ENCODE data around the gene OR1D2. TPM values are rescaled to one million over a fixed set of nuclear protein-coding genes. Genes with fewer than 3 reads are reported as not detected.
"Not testable (repeated sequence)": the region's sequence is repeated elsewhere in the genome, so short reads cannot be mapped to it uniquely, and the experiment has no call there.

Gene OR1D2, protein sequence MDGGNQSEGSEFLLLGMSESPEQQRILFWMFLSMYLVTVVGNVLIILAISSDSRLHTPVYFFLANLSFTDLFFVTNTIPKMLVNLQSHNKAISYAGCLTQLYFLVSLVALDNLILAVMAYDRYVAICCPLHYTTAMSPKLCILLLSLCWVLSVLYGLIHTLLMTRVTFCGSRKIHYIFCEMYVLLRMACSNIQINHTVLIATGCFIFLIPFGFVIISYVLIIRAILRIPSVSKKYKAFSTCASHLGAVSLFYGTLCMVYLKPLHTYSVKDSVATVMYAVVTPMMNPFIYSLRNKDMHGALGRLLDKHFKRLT
- total RNA-seq: not detected in 2 replicates

DNA sequence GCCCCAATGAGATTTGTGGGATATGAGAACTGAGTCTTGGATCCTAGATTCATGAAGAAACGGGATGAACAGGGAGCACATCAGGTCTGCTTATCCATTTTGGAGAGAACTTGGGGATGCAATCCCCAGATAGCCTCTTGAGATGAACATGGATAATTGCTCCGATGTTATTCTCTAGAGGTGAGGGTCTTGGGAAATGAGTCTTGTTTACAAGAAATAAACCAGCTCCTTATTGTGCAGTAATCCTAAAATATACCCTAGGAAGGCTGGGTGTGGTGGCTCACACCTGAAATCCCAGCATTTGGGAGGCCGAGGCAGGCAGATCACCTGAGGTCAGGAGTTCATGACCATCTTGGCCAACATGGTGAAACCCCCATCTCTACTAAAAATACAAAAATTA is at the start of gene OR1D2:
TSS of gene OR1D2 (minus strand) at position 101 of the 400 bp plus-strand sequence. CDS start 11,426 bp downstream, outside the sequence.
- TF ChIP-seq, protein P1, sequence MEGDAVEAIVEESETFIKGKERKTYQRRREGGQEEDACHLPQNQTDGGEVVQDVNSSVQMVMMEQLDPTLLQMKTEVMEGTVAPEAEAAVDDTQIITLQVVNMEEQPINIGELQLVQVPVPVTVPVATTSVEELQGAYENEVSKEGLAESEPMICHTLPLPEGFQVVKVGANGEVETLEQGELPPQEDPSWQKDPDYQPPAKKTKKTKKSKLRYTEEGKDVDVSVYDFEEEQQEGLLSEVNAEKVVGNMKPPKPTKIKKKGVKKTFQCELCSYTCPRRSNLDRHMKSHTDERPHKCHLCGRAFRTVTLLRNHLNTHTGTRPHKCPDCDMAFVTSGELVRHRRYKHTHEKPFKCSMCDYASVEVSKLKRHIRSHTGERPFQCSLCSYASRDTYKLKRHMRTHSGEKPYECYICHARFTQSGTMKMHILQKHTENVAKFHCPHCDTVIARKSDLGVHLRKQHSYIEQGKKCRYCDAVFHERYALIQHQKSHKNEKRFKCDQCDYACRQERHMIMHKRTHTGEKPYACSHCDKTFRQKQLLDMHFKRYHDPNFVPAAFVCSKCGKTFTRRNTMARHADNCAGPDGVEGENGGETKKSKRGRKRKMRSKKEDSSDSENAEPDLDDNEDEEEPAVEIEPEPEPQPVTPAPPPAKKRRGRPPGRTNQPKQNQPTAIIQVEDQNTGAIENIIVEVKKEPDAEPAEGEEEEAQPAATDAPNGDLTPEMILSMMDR (IDR thresholded peaks at IDR 0.05): no peak
- Mint-ChIP-seq H3K4me3 (no peak within 1 kb of the TSS), H3K9me3 (peaks cover 22% of the 10 kb centered on the region), H3K27ac (no peak within 1 kb of the TSS), H3K36me3 (ENCODE audit: low read depth) (peaks cover 2% of the 10 kb centered on the region), H3K4me1 (no peaks in the 10 kb centered on the region), H3K27me3 (peaks cover 11% of the 10 kb centered on the region)
- intact Hi-C loops (cut with micrococcal nuclease): no loop called here
- CTCF ChIA-PET: no interaction called here
- no peak for DNase-seq
- no peak for ATAC-seq (ENCODE audit: low read depth)
- POLR2A ChIA-PET: no interaction called here

DNA sequence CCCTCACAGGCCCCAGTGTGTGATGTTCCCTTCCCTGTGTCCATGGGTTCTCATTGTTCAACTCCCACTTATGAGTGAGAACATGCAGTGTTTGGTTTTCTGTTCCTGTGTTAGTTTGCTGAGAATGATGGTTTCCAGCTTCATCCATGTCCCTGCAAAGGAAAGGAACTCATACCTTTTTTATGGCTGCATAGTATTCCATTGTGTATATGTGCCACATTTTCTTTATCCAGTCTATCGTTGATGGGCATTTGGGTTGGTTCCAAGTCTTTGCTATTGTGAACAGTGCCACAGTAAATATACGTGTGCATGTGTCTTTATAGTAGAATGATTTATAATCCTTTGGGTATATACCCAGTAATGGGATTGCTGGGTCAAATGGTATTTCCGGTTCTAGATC is 33.3 kb upstream of the OR1D2 start:
- H3K4me1 Mint-ChIP-seq; H3K27ac Mint-ChIP-seq; DNase-seq; H3K4me3 Mint-ChIP-seq; POLR2A ChIA-PET; CTCF ChIA-PET; ATAC-seq (ENCODE audit: low read depth); H3K36me3 Mint-ChIP-seq (ENCODE audit: low read depth); intact Hi-C loops (cut with micrococcal nuclease); H3K9me3 Mint-ChIP-seq: not testable (repeated sequence)
- H3K27me3 Mint-ChIP-seq: peaks cover 18% of the 10 kb centered on the region

DNA sequence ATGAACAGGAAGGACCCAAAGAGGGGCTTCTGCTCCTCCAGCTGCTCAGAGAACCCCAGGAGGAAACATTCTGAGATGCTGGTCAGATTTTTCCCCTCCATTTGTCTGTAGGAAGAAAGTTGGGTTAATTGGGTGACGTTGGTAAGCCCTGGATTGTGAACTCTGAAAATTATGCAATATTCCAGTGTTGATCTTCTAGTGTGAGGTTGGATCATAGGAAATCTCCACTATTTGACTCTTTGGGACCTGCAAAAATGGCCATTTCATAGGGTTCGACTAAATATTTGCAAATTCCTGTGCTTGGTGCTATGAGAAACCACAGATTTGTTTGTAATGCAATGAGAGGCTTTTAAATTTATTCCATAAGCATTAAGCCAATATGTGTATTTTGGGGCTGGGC is 23.2 kb upstream of the OR1D2 start, which contains the start of gene OR1G1:
TSS of gene OR1G1 (minus strand) at position 101 of the 400 bp plus-strand sequence. CDS start at position 101, 0 bp downstream.
- H3K4me1 Mint-ChIP-seq: peaks cover 3% of the 10 kb centered on the region
- DNase-seq (no peak), ATAC-seq (ENCODE audit: low read depth) (no peak)
- peaks cover 48% of the 10 kb centered on the region for H3K27me3 Mint-ChIP-seq
- H3K9me3 Mint-ChIP-seq: no peaks in the 10 kb centered on the region
- no peaks in the 10 kb centered on the region for H3K36me3 Mint-ChIP-seq (ENCODE audit: low read depth)
- ChIA-PET CTCF (no interaction called here), POLR2A (no interaction called here)
- no peak within 1 kb of the TSS for H3K4me3 Mint-ChIP-seq
- intact Hi-C loops (cut with micrococcal nuclease): no loop called here
- no peak within 1 kb of the TSS for H3K27ac Mint-ChIP-seq
- TF ChIP-seq, protein P1 (IDR thresholded peaks at IDR 0.05): no peak

DNA sequence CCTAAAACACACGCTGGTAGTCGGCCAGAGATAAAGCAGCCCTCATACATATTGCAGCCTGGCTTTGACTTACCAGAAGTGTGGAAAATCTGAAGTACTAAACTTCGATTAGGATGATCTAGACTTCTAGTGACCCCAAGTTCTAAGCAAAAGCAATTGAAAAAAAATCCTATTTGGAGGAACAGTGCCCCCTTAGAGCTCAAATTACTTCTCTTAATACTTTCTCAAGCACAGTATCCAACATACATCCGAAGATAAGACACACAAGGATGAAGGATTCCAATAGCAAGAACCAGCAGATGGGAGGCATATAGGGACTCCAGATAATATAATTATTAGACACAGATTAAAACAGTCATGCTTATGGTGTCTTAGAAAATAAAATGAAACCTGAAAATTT is 30.4 kb downstream of the OR1D2 start:
- not testable (repeated sequence) for H3K27me3 Mint-ChIP-seq, H3K27ac Mint-ChIP-seq

DNA sequence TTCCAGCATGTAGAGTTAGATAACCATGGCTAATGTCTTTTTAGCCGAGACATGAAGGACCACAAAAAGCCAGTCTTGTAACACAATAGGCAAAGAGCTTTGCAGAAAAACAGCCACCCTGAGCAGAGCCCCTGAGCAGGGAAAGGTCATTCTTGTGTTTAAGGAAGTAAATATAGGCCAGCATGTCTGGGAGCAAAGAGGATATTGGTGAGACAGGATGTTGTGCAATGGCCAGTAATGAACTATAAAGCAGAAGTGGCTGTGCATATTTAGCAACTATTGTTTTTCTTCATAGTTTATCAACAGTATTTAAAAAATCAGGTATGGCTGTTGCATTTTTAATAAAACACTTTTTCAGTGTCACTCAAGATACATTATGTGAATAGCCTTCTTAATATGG is 39.0 kb downstream of the OR1D2 start:
- intact Hi-C loops (cut with micrococcal nuclease); H3K27me3 Mint-ChIP-seq; ATAC-seq (ENCODE audit: low read depth); CTCF ChIA-PET; POLR2A ChIA-PET; DNase-seq; H3K27ac Mint-ChIP-seq; H3K9me3 Mint-ChIP-seq; H3K4me3 Mint-ChIP-seq; H3K36me3 Mint-ChIP-seq (ENCODE audit: low read depth); H3K4me1 Mint-ChIP-seq: not testable (repeated sequence)

More for the DNA sequence above, 30.4 kb downstream of the OR1D2 start:
- H3K9me3 Mint-ChIP-seq; H3K36me3 Mint-ChIP-seq (ENCODE audit: low read depth); CTCF ChIA-PET; ATAC-seq (ENCODE audit: low read depth); DNase-seq; intact Hi-C loops (cut with micrococcal nuclease); H3K4me3 Mint-ChIP-seq; H3K4me1 Mint-ChIP-seq; POLR2A ChIA-PET: not testable (repeated sequence)

DNA sequence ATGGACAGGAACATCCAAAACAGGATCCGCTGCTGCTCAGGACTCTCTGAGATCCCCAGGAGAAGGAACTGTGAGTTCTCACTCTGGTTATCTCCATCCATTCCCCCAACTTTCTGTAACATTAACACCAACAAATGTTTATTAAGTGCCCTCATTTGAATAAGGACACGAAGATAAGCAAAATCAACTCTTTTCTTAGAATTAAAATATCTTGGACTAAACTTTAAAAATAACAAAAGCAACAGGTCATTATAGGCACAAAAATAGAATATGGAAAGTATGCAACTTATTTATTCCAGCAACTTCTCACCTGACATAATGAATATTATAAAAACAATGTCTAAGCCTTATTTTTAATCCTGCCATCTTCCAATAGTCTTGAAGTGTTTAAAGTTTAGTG is 40.7 kb downstream of the OR1D2 start, which contains the start of gene OR1D5:
TSS of gene OR1D5 (minus strand) at position 101 of the 400 bp plus-strand sequence. CDS start at position 101, 0 bp downstream.
- ATAC-seq (ENCODE audit: low read depth); H3K27me3 Mint-ChIP-seq; H3K4me1 Mint-ChIP-seq; H3K36me3 Mint-ChIP-seq (ENCODE audit: low read depth); H3K9me3 Mint-ChIP-seq; H3K4me3 Mint-ChIP-seq; H3K27ac Mint-ChIP-seq; DNase-seq; intact Hi-C loops (cut with micrococcal nuclease); POLR2A ChIA-PET; CTCF ChIA-PET: not testable (repeated sequence)

DNA sequence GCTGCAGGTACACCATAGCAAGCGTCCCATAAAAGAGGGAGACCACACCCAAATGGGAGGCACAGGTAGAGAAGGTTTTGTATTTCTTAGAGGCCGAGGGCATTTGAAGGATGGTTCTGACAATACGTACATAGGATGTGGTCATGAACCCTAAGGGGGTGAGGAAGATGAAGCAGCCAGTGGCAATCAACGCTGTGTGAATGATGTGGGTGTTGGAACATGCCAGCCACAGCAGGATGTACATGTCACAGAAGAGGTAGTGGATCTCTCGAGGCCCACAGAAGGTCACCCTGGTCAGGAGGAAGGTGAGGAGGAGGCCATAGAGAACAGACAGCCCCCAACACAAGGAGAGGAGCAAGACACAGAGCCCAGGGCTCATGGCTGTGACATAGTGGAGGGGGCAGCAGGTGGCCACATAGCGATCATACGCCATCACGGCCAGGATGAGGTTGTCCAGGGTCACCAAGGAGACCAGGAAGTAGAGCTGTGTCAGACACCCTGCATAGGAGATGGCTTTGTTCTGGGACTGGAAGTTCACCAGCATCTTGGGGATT is 41.3 kb downstream of the OR1D2 start:
- H3K27me3 Mint-ChIP-seq; DNase-seq; intact Hi-C loops (cut with micrococcal nuclease); H3K27ac Mint-ChIP-seq; ATAC-seq (ENCODE audit: low read depth); CTCF ChIA-PET; H3K9me3 Mint-ChIP-seq; H3K36me3 Mint-ChIP-seq (ENCODE audit: low read depth); H3K4me3 Mint-ChIP-seq; H3K4me1 Mint-ChIP-seq; POLR2A ChIA-PET: not testable (repeated sequence)

DNA sequence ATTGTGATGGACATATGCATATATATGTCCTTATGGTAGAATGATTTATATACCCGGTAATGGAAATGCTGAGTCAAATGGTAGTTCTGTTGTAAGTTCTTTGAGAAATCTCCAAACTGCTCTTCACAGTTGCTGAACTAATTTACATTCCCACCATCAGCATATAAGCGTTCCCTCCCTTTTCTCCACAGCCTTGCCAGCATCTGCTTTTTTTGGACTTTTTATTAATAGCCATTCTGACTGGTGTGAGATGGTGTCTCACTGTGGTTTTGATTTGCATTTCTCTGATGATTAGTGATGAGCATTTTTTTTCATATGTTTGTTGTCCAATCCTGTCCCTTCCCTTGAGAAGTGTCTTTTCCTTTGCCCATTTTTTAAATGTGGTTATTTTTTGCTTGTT is 49.4 kb downstream of the OR1D2 start:
- DNase-seq; H3K4me3 Mint-ChIP-seq; POLR2A ChIA-PET; ATAC-seq (ENCODE audit: low read depth); H3K27ac Mint-ChIP-seq; H3K27me3 Mint-ChIP-seq; H3K9me3 Mint-ChIP-seq; CTCF ChIA-PET; H3K4me1 Mint-ChIP-seq; intact Hi-C loops (cut with micrococcal nuclease); H3K36me3 Mint-ChIP-seq (ENCODE audit: low read depth): not testable (repeated sequence)

Measured in activated B cell treated with CpG ODN at 0.5 μM for 24 hours (primary cell).